Mesenchymal stem cell (in vitro differentiated cells and primary cell): ENCODE data around the gene TALDO1.

Experiments used
- DNase-seq: peaks from one replicate; pipeline ENCODE4 v3.0.0-alpha.2; 2013
- H2AFZ ChIP-seq: one replicate; pipeline ENCODE4 v1.6.1; 2013; ENCODE audit warnings: low read depth, mild to moderate bottlenecking, control low read depth, inconsistent platforms, low read length, moderate library complexity
- H2AK5ac ChIP-seq: 2 replicates; pipeline ENCODE4 v1.6.1; 2013; ENCODE audit warnings: low read length, moderate library complexity, mild to moderate bottlenecking, inconsistent platforms; ENCODE audit not compliant: severe bottlenecking
- H2BK120ac ChIP-seq: one replicate; pipeline ENCODE4 v1.6.1; 2013; ENCODE audit warnings: low read depth, mild to moderate bottlenecking, inconsistent platforms, low read length, moderate library complexity
- H2BK12ac ChIP-seq, 2 experiments: one replicate each; pipeline ENCODE4 v1.6.1; 2013; ENCODE audit warnings: inconsistent platforms in 2 of 2, low read length in 2 of 2, mild to moderate bottlenecking in 2 of 2, moderate library complexity in 2 of 2, control low read depth in 1 of 2
- H2BK15ac ChIP-seq: one replicate; pipeline ENCODE4 v1.6.1; 2013; ENCODE audit warnings: mild to moderate bottlenecking, low read depth, inconsistent platforms; ENCODE audit not compliant: poor library complexity, severe bottlenecking
- H2BK5ac ChIP-seq: 2 replicates; pipeline ENCODE4 v1.6.1; 2013; ENCODE audit warnings: low read depth, mild to moderate bottlenecking, low read length, control low read depth, inconsistent platforms; ENCODE audit not compliant: poor library complexity, severe bottlenecking
- H3K14ac ChIP-seq, 2 experiments: one replicate each; pipeline ENCODE4 v1.6.1; 2013; ENCODE audit warnings: inconsistent platforms in 2 of 2, low read length in 2 of 2, control low read depth in 1 of 2, mild to moderate bottlenecking in 1 of 2, moderate library complexity in 1 of 2
- H3K18ac ChIP-seq, 2 experiments: one replicate each; pipeline ENCODE4 v1.6.1; 2013; ENCODE audit warnings: inconsistent platforms in 2 of 2, low read length in 2 of 2, control low read depth in 1 of 2, low read depth in 1 of 2, mild to moderate bottlenecking in 1 of 2
- H3K23ac ChIP-seq, 2 experiments: one replicate each; pipeline ENCODE4 v1.6.1; 2013; ENCODE audit warnings: inconsistent platforms in 2 of 2, low read length in 2 of 2, mild to moderate bottlenecking in 2 of 2, moderate library complexity in 2 of 2, control low read depth in 1 of 2
- H3K27ac ChIP-seq: 2 replicates; pipeline ENCODE4 v1.5.1; 2013; ENCODE audit warnings: mild to moderate bottlenecking, moderate library complexity, low read length, control low read depth, inconsistent platforms; ENCODE audit not compliant: poor library complexity, severe bottlenecking
- H3K27me3 ChIP-seq, 2 experiments: 2 replicates each; pipeline versions ENCODE4 v1.6.1 to v1.7.0; 2013; ENCODE audit warnings: low read length in 2 of 2, mild to moderate bottlenecking in 2 of 2, moderate library complexity in 2 of 2, control low read depth in 1 of 2, inconsistent platforms in 1 of 2; ENCODE audit not compliant: control insufficient read depth in 1 of 2, insufficient read depth in 1 of 2
- H3K36me3 ChIP-seq, 2 experiments: 2 replicates each; pipeline versions ENCODE4 v1.6.1 to v1.7.0; 2013; ENCODE audit warnings: low read length in 2 of 2, control low read depth in 1 of 2, inconsistent platforms in 1 of 2, low read depth in 1 of 2, mild to moderate bottlenecking in 1 of 2; ENCODE audit not compliant: insufficient read depth in 2 of 2, control insufficient read depth in 1 of 2
- H3K4ac ChIP-seq, 2 experiments: one replicate each; pipeline ENCODE4 v1.6.1; 2013; ENCODE audit warnings: inconsistent platforms in 2 of 2, low read length in 2 of 2, mild to moderate bottlenecking in 2 of 2, moderate library complexity in 2 of 2, control low read depth in 1 of 2, low read depth in 1 of 2
- H3K4me1 ChIP-seq: 2 replicates; pipeline ENCODE4 v1.6.1; 2013; ENCODE audit warnings: low read depth, low read length, control low read depth; ENCODE audit not compliant: control insufficient read depth, insufficient read depth
- H3K4me2 ChIP-seq: 2 replicates; pipeline ENCODE4 v1.6.1; 2013; ENCODE audit warnings: low read length, mild to moderate bottlenecking, inconsistent platforms; ENCODE audit not compliant: poor library complexity, severe bottlenecking
- H3K4me3 ChIP-seq, 2 experiments: 2 replicates each; pipeline versions ENCODE4 v1.5.1 to v1.7.0; 2013; ENCODE audit warnings: low read length in 2 of 2, mild to moderate bottlenecking in 2 of 2, control low read depth in 1 of 2, low read depth in 1 of 2; ENCODE audit not compliant: insufficient read depth in 1 of 2
- H3K79me1 ChIP-seq: replicated peaks from 2 replicates; pipeline ENCODE4 v1.6.1; 2013; ENCODE audit warnings: mild to moderate bottlenecking, control low read depth, low read length, inconsistent platforms; ENCODE audit not compliant: poor library complexity, severe bottlenecking
- H3K9ac ChIP-seq: 2 replicates; pipeline ENCODE4 v1.7.0; 2013; ENCODE audit warnings: mild to moderate bottlenecking, low read length, moderate library complexity
- H3K9me3 ChIP-seq: 2 replicates; pipeline ENCODE4 v1.7.0; 2013; ENCODE audit warnings: mild to moderate bottlenecking, low read length; ENCODE audit not compliant: control insufficient read depth
- H4K8ac ChIP-seq: one replicate; pipeline ENCODE4 v1.6.1; 2013; ENCODE audit warnings: inconsistent platforms, mild to moderate bottlenecking, low read length, moderate library complexity
- H4K91ac ChIP-seq: one replicate; pipeline ENCODE4 v1.6.1; 2013; ENCODE audit warnings: mild to moderate bottlenecking, low read length, inconsistent platforms
- WGBS: methylation state at CpG from one replicate; pipeline ENCODE4 v1.1.7; 2013; ENCODE audit warnings: mixed read lengths; 5-methylcytosine and 5-hydroxymethylcytosine counted together

TALDO1 gene

DNA sequence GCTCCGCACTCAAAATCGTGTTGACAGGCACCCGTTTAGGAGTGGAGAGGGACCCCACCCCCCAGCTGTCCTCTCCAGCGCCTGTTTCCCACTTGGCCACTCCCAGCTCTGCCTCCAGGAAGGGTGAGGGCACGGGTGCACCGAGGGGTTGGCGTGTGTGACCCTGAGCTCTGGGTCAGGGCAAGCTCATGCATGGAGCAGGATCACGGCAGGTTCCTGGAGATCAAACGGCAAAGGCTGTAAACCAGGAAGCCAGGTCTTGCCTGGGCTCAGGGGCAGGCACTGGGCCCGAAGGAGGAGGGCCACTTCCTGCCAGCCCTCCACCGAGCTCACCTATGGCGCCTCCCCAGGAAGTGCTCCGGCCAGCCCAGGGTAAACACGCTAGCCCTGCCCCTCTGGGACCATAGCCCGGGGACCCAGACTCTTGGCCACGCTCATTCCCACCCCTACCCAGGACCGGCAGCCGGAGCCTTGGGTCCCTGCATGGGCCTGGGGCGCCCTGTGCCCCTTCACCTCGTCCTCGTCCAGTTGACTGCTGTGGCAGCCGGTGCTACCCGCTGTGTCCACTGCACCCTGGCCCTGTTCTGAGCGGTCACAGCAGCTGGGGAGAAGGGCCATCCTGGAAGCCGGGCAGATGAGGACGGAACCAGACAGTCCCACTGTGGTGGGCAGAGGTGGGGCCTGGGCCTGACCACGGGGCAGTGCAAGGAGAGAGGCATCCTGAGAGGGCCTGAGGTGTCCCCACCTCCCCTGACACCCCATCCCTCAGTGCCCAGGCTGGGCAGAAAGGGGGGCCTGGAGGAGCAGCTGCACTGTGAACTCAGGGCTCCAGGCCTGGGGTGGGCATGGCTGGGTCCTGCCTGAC lies 42.3 kb upstream of the TALDO1 start:
- no peak overlapping the region for H3K4ac ChIP-seq

DNA sequence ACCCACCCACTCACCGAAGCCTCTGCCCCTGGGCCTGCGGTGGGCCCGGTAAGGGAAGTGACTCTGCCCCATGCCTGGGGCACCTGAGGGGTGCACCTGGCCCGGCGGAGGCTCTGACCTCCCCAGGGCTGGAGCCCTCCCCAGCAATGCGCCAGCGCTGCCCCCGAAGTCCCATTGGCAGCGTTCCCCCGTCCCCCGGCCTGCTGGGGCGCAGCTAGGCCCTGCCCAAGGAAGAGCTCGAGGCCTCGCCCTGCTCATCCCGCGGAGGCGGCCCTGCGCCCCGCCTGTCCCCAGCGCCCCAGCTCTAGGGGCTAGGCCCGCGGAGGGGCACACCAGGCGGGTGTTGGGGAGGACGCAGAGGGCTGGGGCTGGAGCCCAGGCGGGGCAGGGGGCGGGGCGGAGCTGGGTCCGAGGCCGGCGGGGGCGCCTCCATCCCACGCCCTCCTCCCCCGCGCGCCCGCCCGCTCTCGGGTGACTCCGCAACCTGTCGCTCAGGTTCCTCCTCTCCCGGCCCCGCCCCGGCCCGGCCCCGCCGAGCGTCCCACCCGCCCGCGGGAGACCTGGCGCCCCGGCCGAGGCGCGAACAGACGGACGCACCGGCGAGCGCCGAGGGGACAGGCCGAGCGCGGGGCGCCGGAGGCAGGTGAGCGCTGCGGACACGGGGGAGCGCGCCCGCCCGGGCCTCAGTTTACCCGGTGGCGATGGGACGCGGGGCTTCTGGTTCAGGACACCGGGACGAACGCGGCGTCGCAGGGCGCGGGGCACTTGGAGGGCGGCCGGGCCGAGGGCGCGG lies 41.4 kb upstream of the TALDO1 start, which contains the start of gene EPS8L2:
TSS of gene EPS8L2 (plus strand) at position 586 of the 793 bp plus-strand sequence. CDS start 3,177 bp downstream, outside the sequence.
- H3K4ac ChIP-seq, result peak within 1 kb of the TSS; percentile 61 to 94
- H3K9ac ChIP-seq, result peak within 1 kb of the TSS; percentile 92
- peak within 1 kb of the TSS; percentile 96 for H4K8ac ChIP-seq
- 25% methylated on average over 44 of the region's 90 CpGs for WGBS
- peak within 1 kb of the TSS; percentile 73 to 83 for H3K4me3 ChIP-seq
- DNase-seq, result no peak
- peak within 1 kb of the TSS in 1 of 2 experiments; percentile 76 for H3K23ac ChIP-seq
- peaks cover 23 to 62% of the 10 kb centered on the region in 2 experiments for H3K36me3 ChIP-seq
- peak within 1 kb of the TSS; percentile 98 for H2BK5ac ChIP-seq
- H3K27ac ChIP-seq, result peak within 1 kb of the TSS; percentile 99
- peak within 1 kb of the TSS; percentile 95 for H4K91ac ChIP-seq
- H2BK12ac ChIP-seq, result peak within 1 kb of the TSS; percentile 52 to 96
- peak within 1 kb of the TSS; percentile 80 to 99 for H3K18ac ChIP-seq
- peak within 1 kb of the TSS; percentile 99 for H2AK5ac ChIP-seq
- peak within 1 kb of the TSS; percentile 92 for H2BK120ac ChIP-seq
- H3K4me2 ChIP-seq, result peak within 1 kb of the TSS; percentile 79
- H3K4me1 ChIP-seq, result peaks cover 74% of the 10 kb centered on the region
- no peaks in the 10 kb centered on the region for H3K27me3 ChIP-seq
- H3K79me1 ChIP-seq, result peaks cover 12% of the 10 kb centered on the region
- peak within 1 kb of the TSS in 1 of 2 experiments; percentile 97 for H3K14ac ChIP-seq
- no peaks in the 10 kb centered on the region for H3K9me3 ChIP-seq
- H2AFZ ChIP-seq, result peak within 1 kb of the TSS; percentile 87
- peak within 1 kb of the TSS; percentile 75 for H2BK15ac ChIP-seq

More for the DNA sequence above, 42.3 kb upstream of the TALDO1 start:
- peak overlapping the region in 1 of 2 experiments; percentile 45 for H2BK12ac ChIP-seq
- peak overlapping the region in 1 of 2 experiments; percentile 76 for H3K23ac ChIP-seq
- peak overlapping the region; percentile 72 for H2AK5ac ChIP-seq
- H2BK120ac ChIP-seq, result no peak overlapping the region
- no peak for DNase-seq
- H4K91ac ChIP-seq, result peak overlapping the region; percentile 85
- peak overlapping the region; percentile 44 to 56 for H3K18ac ChIP-seq
- H3K4me1 ChIP-seq, result peaks cover 66% of the 10 kb centered on the region
- H3K27me3 ChIP-seq, result no peaks in the 10 kb centered on the region
- H3K4me2 ChIP-seq, result peak overlapping the region; percentile 61
- H3K9ac ChIP-seq, result peak overlapping the region; percentile 77
- H3K4me3 ChIP-seq, result peak overlapping the region; percentile 73 to 81
- peaks cover 30 to 54% of the 10 kb centered on the region in 2 experiments for H3K36me3 ChIP-seq
- H3K9me3 ChIP-seq, result no peaks in the 10 kb centered on the region
- peaks cover 8% of the 10 kb centered on the region for H3K79me1 ChIP-seq
- H3K27ac ChIP-seq, result peak overlapping the region; percentile 47
- peak overlapping the region; percentile 84 for H2BK5ac ChIP-seq
- peak overlapping the region; percentile 23 for H2BK15ac ChIP-seq
- peak overlapping the region; percentile 8 for H4K8ac ChIP-seq
- no peak overlapping the region for H2AFZ ChIP-seq
- WGBS, result 88% methylated on average over 26 of the region's 27 CpGs
- peak overlapping the region in 1 of 2 experiments; percentile 57 for H3K14ac ChIP-seq

DNA sequence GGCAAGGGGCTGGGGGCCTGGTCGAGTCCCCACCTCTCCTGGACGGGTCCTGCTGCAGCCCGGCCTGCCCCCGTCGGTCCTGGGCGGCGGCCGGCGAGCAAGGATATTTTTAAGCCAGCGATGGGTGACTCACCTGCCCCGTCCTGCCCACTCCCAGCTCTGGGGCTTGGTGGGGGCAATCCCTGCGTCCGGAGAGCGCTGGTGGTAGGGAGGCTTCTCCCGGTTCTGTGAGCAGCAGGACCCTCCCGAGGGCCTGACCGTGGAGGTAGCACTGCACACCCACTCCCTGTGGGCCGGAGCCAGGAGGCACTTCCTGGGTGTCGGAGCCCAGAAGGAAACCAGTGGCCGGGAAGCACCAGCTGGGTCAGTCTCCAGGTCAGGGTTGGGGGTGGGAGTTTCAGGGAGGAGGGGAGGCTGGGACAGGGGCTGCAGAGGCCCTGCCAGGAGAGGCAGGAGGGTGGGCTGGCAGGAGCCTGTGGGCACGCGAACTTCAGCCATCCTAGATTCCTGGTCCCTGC lies 40.8 kb upstream of the TALDO1 start:
- H3K4me2 ChIP-seq, result peak overlapping the region; percentile 79
- peak overlapping the region in 1 of 2 experiments; percentile 64 for H3K23ac ChIP-seq
- peak overlapping the region; percentile 61 to 76 for H3K4ac ChIP-seq
- peak overlapping the region; percentile 87 for H2AFZ ChIP-seq
- H3K18ac ChIP-seq, result peak overlapping the region; percentile 80 to 99
- H4K91ac ChIP-seq, result peak overlapping the region; percentile 95
- H3K14ac ChIP-seq, result peak overlapping the region in 1 of 2 experiments; percentile 97
- peak overlapping the region; percentile 92 for H3K9ac ChIP-seq
- peak overlapping the region; percentile 75 for H2BK15ac ChIP-seq
- H4K8ac ChIP-seq, result peak overlapping the region; percentile 96
- peak; percentile 53 for DNase-seq
- peak overlapping the region; percentile 98 for H2BK5ac ChIP-seq
- 6% methylated on average over 22 of the region's 22 CpGs for WGBS
- H3K9me3 ChIP-seq, result no peaks in the 10 kb centered on the region
- H3K79me1 ChIP-seq, result peaks cover 17% of the 10 kb centered on the region
- peak overlapping the region; percentile 52 to 96 for H2BK12ac ChIP-seq
- peaks cover 76% of the 10 kb centered on the region for H3K4me1 ChIP-seq
- peak overlapping the region; percentile 92 for H2BK120ac ChIP-seq
- H3K27ac ChIP-seq, result peak overlapping the region; percentile 99
- peak overlapping the region; percentile 73 to 83 for H3K4me3 ChIP-seq
- H2AK5ac ChIP-seq, result peak overlapping the region; percentile 99
- peaks cover 21 to 68% of the 10 kb centered on the region in 2 experiments for H3K36me3 ChIP-seq
- no peaks in the 10 kb centered on the region for H3K27me3 ChIP-seq
